NCI-H748 (cell line): ENCODE results near the gene WBP2NL.
A peak's percentile ranks its signal among the peaks of the same experiment; 100 is the strongest.
"Not testable (repeated sequence)": the region's sequence is repeated elsewhere in the genome, so short reads cannot be mapped to it uniquely, and the experiment has no call there.

Source experiments
- DNase-seq: peaks from one replicate; lab custom pipeline; 2025; ENCODE audit not compliant: unreplicated experiment; lab: John Stamatoyannopoulos, UW

WBP2NL gene

GRCh38 chr22:41998361-41999261 lies at the start of gene WBP2NL:
TSS of gene WBP2NL (plus strand) at chr22:41998788. CDS start at chr22:41998819, 31 bp downstream.
- DNase-seq = peak; percentile 89

GRCh38 chr22:41948928-41949296 lies 49.7 kb upstream of the WBP2NL start:
- not testable (repeated sequence) for DNase-seq

GRCh38 chr22:41949297-41949965 lies 49.2 kb upstream of the WBP2NL start:
- DNase-seq = no peak

DNA sequence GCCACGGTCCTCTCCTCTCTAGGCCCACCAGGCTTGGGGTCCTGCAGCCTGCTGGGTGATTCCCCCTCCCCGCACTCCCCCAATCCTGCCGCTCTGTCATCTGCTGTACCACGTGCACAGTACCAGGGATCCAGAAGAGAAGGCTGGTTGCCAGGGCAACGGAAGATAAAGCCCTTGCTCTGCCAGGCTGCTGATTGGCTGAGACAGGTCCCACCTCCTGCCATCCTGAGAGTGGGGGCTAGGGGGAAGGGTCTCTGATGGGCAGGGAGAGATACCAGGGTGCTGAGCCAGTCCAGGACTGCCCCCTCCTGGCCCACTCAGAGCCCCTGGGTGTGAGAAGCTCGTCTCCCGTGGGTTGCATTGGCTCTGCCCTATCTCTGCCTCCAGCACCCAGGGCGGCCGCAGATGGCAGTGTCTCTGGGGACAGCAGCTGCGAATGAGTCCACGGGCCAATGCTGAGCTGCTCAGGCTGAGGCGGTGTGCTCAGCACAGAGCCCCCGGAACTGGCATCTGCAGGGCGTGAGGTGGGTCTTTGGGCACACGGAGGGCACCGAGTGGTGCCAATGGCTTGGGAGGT lies 46.6 kb upstream of the WBP2NL start, which contains the start of gene SMIM45:
SMIM45 (plus strand) TSS at position 253 of the 577 bp plus-strand sequence.
- peak; percentile 47 for DNase-seq

GRCh38 chr22:41952713-41953112 lies 45.9 kb upstream of the WBP2NL start:
- DNase-seq = no peak

DNA sequence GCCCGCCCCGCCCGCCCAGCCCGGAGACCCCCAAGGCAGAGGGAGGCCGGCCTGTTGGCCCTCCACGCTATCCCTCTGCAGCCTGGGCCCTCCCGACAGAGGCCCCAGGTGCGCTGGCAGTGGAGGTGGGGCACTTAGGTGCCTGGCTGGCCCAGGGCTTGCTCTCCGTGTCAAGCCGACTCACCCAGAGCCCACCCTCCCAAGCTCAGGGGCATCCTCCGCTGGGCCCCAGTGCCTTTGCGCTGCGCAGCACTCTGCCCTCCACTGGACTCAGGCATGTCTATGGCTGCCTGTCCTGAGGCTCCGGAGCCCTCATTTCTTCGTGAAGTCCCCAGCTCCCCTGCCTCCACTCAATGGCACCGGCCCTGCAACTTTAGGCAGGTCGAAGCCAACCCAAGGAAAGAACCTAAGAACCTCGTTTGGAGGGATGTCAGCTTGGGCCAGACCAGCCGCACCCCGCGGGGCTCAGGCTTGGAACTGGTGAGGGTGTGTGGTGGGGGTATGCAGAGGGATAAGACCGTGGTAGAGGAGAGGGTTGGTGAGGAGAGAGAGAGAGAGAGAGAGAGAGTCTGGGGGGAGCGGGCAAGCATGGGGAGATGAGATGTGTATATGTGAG lies 40.5 kb upstream of the WBP2NL start:
- DNase-seq = no peak

DNA sequence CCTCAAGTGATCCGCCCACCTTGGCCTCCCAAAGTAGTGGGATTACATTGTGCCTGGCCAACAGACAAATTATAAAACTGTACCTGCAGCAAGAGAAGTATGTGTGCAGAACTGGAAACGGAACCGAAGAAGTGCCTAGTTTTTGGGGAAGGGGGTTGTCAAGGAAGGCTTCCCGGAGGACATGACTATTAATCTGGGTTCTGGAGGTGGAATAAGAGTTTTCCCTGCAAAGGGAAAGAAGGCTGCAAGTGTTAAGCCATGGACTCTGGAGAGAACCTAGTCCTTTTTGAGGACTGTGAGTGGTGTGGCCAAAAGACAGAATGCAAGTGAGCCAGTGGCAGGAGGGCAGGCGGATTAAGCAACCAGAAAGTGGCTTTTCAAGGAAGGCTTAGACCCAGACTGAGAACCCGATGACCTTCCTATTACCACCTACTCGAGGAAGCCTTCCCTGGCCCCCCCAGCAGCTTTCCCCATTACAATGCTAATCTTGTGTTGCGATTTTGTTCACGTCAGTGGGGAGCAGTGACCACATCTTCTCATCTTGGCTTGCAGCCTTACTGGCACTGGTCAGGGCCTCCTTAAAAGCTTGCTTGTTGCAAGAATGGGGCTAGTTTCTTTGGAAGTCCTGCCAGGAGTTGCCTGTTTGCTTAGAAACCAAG lies 35.0 kb upstream of the WBP2NL start:
- DNase-seq = no peak

GRCh38 chr22:41964112-41964491 lies 34.5 kb upstream of the WBP2NL start:
- no peak for DNase-seq

- DNase-seq = no peak
These were observed 32.4 kb upstream of the WBP2NL start for GRCh38 chr22:41966225-41966606.

GRCh38 chr22:41966607-41967240 lies 31.9 kb upstream of the WBP2NL start:
- peak; percentile 50 for DNase-seq

DNA sequence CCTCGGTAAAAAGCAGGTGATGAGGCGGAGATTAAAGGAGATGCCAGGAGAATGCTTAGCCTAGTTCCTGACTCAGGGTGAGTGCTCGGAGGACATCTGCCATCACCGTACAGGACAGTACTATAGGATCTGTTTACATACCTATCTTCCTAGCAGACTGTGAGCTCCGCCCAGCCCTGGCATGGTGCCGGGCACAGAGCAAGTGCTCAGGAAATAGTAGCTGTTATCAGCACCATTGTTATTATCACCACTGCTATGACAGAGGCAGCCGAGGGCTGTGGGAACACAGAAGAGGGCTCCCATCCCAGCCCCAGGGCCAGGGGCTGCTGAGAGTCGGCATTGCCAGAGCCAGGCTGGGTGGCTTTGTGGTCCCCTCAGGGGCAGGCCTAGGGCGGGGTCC lies 30.0 kb upstream of the WBP2NL start:
- peak; percentile 90 for DNase-seq

DNA sequence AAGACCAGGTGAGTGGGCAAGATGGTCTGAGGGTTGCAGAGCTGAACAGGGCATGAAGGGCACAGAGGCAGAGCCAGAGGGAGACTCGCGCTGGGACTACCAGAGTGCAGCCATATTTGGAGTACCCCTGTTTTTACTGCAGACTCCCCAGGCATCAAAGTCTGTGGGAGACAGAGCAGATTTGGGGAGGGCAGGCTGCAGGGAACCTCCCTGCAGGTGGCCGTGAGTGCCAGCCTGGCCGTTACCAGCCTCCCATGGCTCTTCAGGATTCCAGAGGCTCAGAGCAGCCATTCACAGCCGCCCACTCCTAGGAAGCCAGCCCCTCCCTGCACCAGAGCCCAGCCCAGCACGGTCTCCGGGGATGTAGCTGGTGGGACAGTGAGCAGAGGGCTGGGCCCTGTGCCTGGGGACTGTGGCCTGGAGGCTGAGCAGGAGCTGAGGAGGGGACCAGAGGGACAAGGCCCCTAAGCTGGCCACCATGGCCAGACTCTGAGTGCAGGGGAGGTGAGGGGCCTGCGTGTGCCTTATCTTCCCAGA lies 29.4 kb upstream of the WBP2NL start, which contains the start of gene SEPTIN3:
SEPTIN3 (plus strand) TSS at position 334 of the 537 bp plus-strand sequence. CDS start 2,050 bp downstream, outside the sequence.
- no peak for DNase-seq

DNA sequence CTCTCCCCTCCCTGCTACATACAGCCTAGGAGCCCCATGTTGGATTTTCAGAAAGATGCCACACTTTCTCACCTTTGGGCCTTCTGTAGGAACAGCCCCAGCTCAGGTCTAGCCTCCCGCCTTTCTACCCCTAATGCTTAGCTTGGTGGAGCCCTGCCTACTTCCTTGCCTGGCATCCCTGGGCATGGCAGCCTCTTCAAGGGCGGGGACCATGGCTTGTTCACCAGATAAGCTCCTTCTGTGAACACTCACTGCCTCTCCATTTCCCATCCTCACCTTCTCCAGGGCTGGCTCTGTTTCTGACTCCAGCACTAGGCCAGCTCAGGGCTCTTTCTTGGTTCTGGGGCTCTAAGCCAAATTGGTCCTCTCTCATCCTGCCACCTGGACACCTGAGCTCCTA lies 28.0 kb upstream of the WBP2NL start:
- DNase-seq = no peak

DNA sequence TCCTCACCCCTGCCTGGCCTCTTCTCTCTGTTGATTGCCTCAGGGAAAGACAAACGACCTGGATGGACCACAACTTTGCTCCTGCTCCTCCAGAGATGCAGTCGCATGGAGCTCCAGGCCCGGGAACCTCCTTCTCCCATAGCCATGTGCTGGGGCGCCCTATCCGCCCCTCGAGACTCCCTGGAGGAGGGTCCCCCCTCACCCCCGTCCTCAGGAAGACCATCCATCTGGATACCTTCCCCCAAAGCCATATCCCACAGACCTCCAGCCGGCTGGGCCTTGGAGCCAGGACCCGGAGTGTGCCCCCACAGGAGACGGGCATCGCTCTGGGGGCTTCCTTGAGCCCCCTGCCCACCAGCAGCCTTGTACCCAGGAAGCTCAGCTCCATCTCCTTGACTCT lies 27.2 kb upstream of the WBP2NL start:
- no peak for DNase-seq

- no peak for DNase-seq
These were observed 23.8 kb upstream of the WBP2NL start for GRCh38 chr22:41974691-41975290.

DNA sequence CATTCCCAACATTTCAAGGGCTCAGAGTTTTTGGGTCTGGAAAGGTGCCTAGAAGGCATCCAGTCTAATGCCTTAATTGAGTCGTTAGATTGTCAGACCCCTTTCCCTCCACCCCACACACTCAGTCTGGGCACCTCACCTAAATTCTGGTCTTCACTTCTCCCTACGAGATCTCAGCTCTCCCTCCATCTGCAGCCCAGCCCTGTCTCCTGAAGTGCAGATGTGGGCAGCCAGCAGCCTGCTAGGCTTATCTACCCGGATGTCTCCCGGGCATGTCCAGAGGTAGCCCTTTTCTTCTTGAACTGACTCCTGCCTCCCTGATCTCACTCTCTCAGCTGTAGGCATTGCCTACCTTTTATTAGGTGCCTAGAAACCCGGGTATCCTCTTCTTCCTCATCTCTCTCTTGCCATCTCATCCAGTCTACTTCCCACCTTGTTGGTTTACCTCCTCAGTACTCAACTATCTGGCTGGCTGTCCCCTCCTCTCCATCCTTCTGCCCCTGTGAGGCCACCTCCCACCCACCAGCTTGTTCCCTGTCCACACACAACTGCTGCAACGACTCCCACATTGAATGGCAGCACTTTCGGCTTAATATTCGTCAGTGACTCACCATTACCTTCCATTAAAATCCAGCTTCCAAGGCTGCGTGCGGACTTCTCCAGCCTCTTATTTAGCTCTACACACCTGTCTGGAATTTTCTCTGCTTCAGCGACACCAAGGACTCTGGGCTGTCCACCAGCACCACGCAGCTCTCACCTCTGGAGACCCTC lies 23.1 kb upstream of the WBP2NL start:
- DNase-seq = peak; percentile 21

DNA sequence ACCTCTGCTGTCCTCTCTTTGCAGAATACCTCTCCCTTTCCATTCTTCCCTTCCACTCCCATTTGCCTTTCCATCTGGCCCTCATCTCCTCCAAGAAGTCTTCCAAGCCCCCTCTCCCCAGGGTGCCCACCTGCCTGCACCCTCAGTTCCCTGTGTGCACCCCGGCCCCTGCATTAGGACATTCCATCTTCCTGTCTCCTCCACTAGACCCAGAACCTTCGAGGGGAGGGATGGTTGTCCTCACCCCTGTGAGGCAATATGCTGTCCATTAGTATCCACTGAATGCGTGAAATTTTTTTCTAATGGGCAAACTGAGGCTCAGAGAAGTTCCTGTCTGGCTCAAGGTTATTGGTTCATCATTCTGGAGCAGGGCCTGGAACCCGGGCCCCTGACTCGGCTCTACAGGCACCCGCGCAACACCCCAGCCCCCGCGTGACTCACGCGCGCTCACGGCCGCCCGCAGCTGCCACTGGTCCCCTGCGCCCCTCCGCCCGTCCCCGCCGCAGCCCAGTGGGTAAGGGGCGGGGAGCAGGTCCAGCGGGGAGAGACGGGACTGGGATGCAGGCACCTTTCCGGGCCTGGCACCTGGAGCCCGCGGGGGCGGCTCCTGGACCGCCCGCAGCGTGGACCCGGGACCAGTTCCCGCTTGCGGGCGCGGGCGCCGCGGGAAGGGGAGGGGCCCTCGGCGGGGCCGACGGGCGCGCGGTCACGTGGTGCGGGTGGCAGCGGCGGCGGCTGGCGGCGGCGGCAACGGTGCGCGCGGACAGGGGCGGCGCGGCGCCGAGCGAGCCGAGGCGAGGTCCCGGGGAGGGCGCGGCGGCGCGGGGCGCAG lies 22.3 kb upstream of the WBP2NL start:
- DNase-seq = peak; percentile 63

DNA sequence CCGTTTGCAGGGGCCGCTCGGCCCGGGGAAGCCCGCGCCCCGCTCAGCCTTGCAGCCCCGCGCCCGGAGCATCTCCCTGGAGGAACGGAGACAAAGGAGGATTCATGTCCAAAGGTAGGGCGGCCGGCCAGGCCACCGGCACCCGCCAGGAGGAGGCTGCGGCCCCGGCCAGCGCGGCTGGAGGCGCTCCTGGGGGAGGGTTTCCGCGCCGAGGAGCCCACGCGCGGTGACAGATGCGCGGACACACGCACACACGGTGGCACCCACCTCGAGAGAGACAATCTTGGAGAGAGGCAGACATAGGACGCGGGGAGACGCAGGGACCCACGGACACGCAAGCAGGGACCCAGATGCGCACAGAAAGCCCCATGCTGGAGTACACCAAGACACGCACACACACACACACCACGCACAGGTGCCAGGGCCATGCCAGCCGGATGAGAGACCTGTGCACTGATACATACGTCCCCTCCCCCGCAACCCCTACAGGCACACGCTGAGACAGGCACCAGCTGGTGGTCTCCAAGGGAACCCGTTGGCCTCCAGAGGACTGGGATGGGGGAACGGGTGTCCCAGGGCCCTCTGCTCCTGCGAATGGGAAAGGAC lies 21.5 kb upstream of the WBP2NL start:
- peak; percentile 67 for DNase-seq
